Neuron (in vitro differentiated cells): Measurements from ENCODE around the gene INSIG1.

Experiments
- H2AFZ ChIP-seq: one replicate; pipeline ENCODE4 v1.6.1; 2013; ENCODE audit warnings: low read depth, mild to moderate bottlenecking, inconsistent platforms, low read length, moderate library complexity
- H3K27me3 ChIP-seq: one replicate; pipeline ENCODE4 v1.6.1; 2013; ENCODE audit warnings: low read length; ENCODE audit not compliant: insufficient read depth
- H3K36me3 ChIP-seq: one replicate; pipeline ENCODE4 v1.6.1; 2013; ENCODE audit warnings: low read length; ENCODE audit not compliant: insufficient read depth
- H3K4me1 ChIP-seq: one replicate; pipeline ENCODE4 v1.6.1; 2013; ENCODE audit warnings: low read length; ENCODE audit not compliant: insufficient read depth
- H3K4me3 ChIP-seq: 2 replicates; pipeline ENCODE4 v1.5.1; 2013; ENCODE audit warnings: mild to moderate bottlenecking, low read length, moderate library complexity
- H3K9me3 ChIP-seq: one replicate; pipeline ENCODE4 v1.6.1; 2013; ENCODE audit warnings: low read length

INSIG1 gene

DNA sequence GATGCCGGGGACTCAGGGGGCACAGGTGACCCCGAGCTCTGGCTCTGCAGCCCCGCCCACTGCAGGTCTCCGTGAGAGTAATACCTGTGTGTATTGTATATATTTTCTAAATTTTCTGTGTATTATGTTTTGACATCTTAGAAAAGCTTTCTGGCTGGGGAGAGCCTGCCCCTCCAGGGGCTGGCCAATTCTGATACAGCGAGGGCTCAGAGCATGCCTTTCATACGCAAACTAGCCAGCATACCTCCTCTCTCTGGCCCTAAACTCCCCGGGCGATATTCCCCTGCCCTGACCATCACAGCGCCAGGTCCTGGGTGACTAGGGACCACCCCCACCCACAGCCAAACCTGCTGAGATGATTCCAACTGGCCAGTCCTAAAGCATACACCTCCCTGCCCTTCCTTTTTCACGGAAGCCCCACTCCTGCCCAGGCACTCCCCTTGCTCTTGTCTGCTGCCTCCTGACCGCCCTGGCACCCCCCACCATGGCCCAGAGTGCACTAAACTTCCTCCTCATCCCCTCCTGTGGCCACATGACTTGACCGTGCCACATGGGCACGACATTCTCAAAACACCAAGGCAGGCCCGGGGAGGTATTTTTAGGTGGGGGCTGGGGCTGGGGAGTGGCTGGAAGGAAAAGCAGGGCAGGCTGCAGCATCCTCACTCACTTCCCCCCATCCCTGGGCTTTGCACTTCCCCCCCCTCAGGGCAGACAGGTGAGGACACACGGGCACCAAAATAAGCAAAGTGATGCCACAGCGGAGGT lies 61.5 kb downstream of the INSIG1 start:
- Histone ChIP-seq H2AFZ (no peak overlapping the region), H3K4me1 (no peaks in the 10 kb centered on the region), H3K9me3 (no peaks in the 10 kb centered on the region), H3K36me3 (no peaks in the 10 kb centered on the region), H3K4me3 (no peak overlapping the region), H3K27me3 (peaks cover 72% of the 10 kb centered on the region)
